Heart left ventricle (tissue), 16 donors: ENCODE results near the gene RYK. TPM values are rescaled to one million over a fixed set of nuclear protein-coding genes. Genes with fewer than 3 reads are reported as not detected.
A peak's percentile ranks its signal among the peaks of the same experiment; 100 is the strongest.

Source experiments
- ATAC-seq, 4 donors: fragments of 200-7000 bp; cut with Tn5 transposase; one replicate each; pipeline ENCODE4 v1.9.1; 2020 to 2022; ENCODE audit warnings: moderate library complexity in 4 of 4, mild to moderate bottlenecking in 3 of 4, moderate number of reproducible peaks in 1 of 4
- DNase-seq, 5 donors: peaks; one replicate each; pipeline ENCODE4 v3.0.0-alpha.2; 2020
- H3K27ac ChIP-seq, 12 donors: fragments of 200-600 bp; sonication (generic) in 4 of 12; one replicate each; pipeline versions ENCODE4 v1.5.0 to v1.8.0; 2016 to 2022; ENCODE audit warnings: mild to moderate bottlenecking in 2 of 12
- H3K27me3 ChIP-seq, 9 donors: fragments of 200-600 bp; sonication (generic) in 2 of 9; one replicate each; pipeline versions ENCODE4 v1.5.1 to v1.8.0; 2016 to 2022; ENCODE audit warnings: mild to moderate bottlenecking in 3 of 9
- H3K36me3 ChIP-seq, 9 donors: fragments of 200-600 bp; sonication (generic) in 2 of 9; one replicate each; pipeline versions ENCODE4 v1.5.0 to v1.8.0; 2018 to 2022; ENCODE audit warnings: mild to moderate bottlenecking in 2 of 9
- H3K4me1 ChIP-seq, 12 donors: fragments of 200-600 bp; sonication (generic) in 4 of 12; one replicate each; pipeline versions ENCODE4 v1.5.0 to v1.8.0; 2016 to 2022; ENCODE audit warnings: mild to moderate bottlenecking in 3 of 12
- H3K4me3 ChIP-seq, 12 donors: fragments of 200-600 bp; sonication (generic) in 4 of 12; one replicate each; pipeline versions ENCODE4 v1.5.0 to v1.8.0; 2017 to 2022; ENCODE audit warnings: mild to moderate bottlenecking in 9 of 12, moderate library complexity in 4 of 12
- H3K9me3 ChIP-seq, 12 donors: fragments of 200-600 bp; sonication (generic) in 4 of 12; one replicate each; pipeline versions ENCODE4 v1.5.0 to v1.8.0; 2016 to 2022; ENCODE audit warnings: mild to moderate bottlenecking in 1 of 12
- POLR2A ChIP-seq, 2 donors: fragments of 450-650 bp; IDR thresholded peaks; one replicate each; pipeline ENCODE4 v1.6.1; 2017; ENCODE audit warnings: antibody characterized with exemption in 2 of 2, mild to moderate bottlenecking in 2 of 2, moderate library complexity in 2 of 2
- WGBS, 4 donors: extraction: QIAGEN DNeasy Blood & Tissue Kit in 2 of 4; methylation state at CpG; one replicate each; pipeline versions ENCODE4 v1.1.5 to v1.1.7; 2013 to 2018; 5-methylcytosine and 5-hydroxymethylcytosine counted together
- intact Hi-C, 10 donors: fragments of 100-400 bp; cut with DNase I; formaldehyde crosslinking; loops; one replicate each; pipeline versions ENCODE4 v1.11.1 to v1.14.2; 2022
- polyA plus RNA-seq, 2 donors: library from polyadenylated mRNA; stranded (reverse); fragments of 200-250 nt; gene quantifications; one replicate each; pipeline ENCODE4 v1.2.3, GENCODE V29; 2013
- total RNA-seq, 9 donors: library from RNA; depleted of rRNA in 2 of 9; stranded (reverse); fragments of >200 nt in 2 of 9; fragmentation: NEBNext Ultra II Directional in 3 of 9; extraction: Animal tissue kit (Norgen Biotek cat#: 25700) in 3 of 9; gene quantifications; one replicate each; pipeline versions ENCODE4 v1.1.0 to v1.2.4, GENCODE V29; 2016 to 2023
- TF ChIP-seq, protein P1 (sequence below), 12 donors: fragments of 200-600 bp; sonication (generic) in 4 of 12; IDR thresholded peaks; one replicate each; pipeline versions ENCODE4 v1.5.0 to v1.8.0; 2018 to 2022; ENCODE audit warnings: antibody characterized with exemption in 12 of 12, mild to moderate bottlenecking in 5 of 12
- donor health status: ischemic (EF 13 %, LVEDD 7.1; RV severe dilation, severe dysfunction).
- donor health status: healthy with polysubstance abuse.
- donor health status: DM: no; HTN: yes; CAD: no.
- donor health status: DM: no; HTN: no; CAD: no.
- donor health status: ischemic (EF 25% LVEDD 6.9; RV normal size, moderate dysfunction).
- donor health status: ischemic (EF 25% LVEDD 5.7; RV mildly dilated, moderate dysfunction).
- donor health status: healthy.
- donor health status: DM: yes; HTN: yes; CAD: no.
- donor health status: ischemic (EF 35%, LVEDD 5.7; RV mildly dilated, moderate dysfunction).
- donor health status: nonischemic (EF 11% LVEDD 7.7; RV severe dilation, severe dysfunction).
- donor health status: DM: yes; HTN: yes; CAD: no.
- donor health status: PGD.
- donor health status: ischemic (EF 29% LVEDD 5.4; RV normal size, mild dysfunction).
- donor health status: nonischemic (EF 23%, LVEDD 6.1; RV moderate dilation, normal function).

The RYK gene
- total and polyA plus RNA-seq, 11 donors: 17.3 to 43.7 (median 37.7) TPM

DNA sequence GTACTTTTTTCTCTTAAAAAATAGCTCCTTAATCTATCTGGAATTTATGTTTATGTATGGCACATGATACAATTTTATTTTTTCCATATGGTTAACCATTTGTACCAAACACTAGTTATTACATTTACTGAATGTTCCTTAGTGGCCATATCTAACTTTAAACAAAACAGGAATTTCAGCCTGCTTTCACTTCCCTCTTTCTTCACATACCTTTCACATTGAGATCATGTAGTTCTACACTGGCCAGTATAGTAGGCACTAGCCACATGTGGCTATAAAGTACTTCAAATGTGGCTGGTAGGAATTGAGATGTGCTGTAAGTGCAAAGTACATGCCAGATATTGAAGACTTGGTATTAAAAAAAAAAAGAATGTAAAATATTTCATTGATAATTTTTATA, 4.7 kb upstream of the RYK start:
- no peak overlapping the region for H3K4me3 ChIP-seq
- no peaks in the 10 kb centered on the region for H3K9me3 ChIP-seq
- H3K27ac ChIP-seq: no peak overlapping the region
- H3K27me3 ChIP-seq: no peaks in the 10 kb centered on the region
- DNase-seq (no peak), ATAC-seq (no peak)
- no peaks in the 10 kb centered on the region for H3K36me3 ChIP-seq
- peaks cover 0 to 26% (median 17%) of the 10 kb centered on the region in 12 donors for H3K4me1 ChIP-seq
- intact Hi-C loops: no loop called here
- TF ChIP-seq, protein P1, sequence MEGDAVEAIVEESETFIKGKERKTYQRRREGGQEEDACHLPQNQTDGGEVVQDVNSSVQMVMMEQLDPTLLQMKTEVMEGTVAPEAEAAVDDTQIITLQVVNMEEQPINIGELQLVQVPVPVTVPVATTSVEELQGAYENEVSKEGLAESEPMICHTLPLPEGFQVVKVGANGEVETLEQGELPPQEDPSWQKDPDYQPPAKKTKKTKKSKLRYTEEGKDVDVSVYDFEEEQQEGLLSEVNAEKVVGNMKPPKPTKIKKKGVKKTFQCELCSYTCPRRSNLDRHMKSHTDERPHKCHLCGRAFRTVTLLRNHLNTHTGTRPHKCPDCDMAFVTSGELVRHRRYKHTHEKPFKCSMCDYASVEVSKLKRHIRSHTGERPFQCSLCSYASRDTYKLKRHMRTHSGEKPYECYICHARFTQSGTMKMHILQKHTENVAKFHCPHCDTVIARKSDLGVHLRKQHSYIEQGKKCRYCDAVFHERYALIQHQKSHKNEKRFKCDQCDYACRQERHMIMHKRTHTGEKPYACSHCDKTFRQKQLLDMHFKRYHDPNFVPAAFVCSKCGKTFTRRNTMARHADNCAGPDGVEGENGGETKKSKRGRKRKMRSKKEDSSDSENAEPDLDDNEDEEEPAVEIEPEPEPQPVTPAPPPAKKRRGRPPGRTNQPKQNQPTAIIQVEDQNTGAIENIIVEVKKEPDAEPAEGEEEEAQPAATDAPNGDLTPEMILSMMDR (IDR thresholded peaks at IDR 0.05): no peak
- TF ChIP-seq POLR2A (IDR thresholded peaks at IDR 0.05): no peak

DNA sequence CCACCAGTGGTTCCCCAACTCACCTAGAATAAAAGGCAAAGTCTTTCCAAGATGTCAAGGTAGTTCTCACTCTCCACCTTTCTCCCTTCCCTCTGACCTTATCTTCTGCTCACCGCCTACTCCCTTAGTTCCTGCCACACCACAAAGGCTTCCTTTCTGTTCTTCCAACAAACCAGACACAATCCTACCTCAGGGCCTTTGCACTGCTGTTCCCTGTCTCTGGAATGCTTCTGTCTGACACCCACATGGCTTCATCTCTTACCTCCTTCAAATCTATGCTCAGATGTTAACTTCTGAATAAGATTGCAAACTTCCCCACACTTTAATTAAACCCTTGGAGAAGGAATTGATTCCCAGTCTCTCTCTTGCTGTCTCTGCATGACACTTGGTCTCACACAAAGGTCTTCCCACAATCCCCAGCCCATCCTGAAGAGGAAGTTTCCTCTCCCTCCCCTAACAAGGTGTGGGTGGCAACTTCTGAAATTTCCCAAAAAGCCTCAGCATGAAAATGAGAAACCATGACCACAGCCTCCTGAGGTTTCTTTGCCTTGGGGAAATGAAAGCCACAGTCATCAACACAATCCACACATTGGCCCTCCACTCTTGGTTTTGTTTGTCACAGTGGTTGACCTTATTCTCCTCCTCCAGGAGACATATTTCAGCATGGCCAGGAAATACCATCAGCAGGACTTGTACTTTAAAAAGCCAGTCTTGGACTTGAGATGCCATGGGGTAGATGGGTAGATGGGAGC, 3.0 kb upstream of the RYK start:
- H3K4me3 ChIP-seq: no peak overlapping the region
- ATAC-seq (no peak), DNase-seq (no peak)
- intact Hi-C loops: loop anchor here in 2 of 10 donors (5.0 kb wide), 2 partner anchors 41 to 44 kb away; no protein-coding TSS in a partner anchor
- H3K9me3 ChIP-seq: no peaks in the 10 kb centered on the region
- no peaks in the 10 kb centered on the region for H3K36me3 ChIP-seq
- no peak for TF ChIP-seq POLR2A (IDR thresholded peaks at IDR 0.05)
- TF ChIP-seq, protein P1 (IDR thresholded peaks at IDR 0.05): no peak
- H3K27ac ChIP-seq: peak overlapping the region in 1 of 12 donors; percentile 97
- 78 to 95% (median 92%) methylated on average over 1 of the region's 1 CpG for WGBS, 4 donors
- peaks cover 0 to 35% (median 30%) of the 10 kb centered on the region in 12 donors for H3K4me1 ChIP-seq
- H3K27me3 ChIP-seq: no peaks in the 10 kb centered on the region

DNA sequence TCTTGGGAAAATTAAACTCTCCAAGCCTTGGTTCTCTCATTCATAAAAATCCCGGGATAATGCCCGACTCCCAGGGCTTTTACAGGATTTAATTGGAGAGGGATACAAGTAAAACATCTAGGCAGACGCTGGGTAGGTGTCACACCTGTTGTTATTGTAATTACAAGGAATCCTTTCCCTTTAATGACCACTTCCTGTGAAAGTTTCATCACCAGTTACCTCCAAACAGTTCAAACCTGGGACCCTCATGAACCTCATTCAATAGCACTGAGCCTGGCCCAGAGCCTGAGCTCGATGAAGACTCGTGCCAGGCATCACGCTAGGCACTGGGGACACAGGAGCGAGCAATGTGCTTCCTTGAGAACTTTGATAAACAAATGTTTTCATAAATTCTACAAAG, 2.1 kb upstream of the RYK start:
- 71 to 78% (median 75%) methylated on average over 7 of the region's 7 CpGs for WGBS, 4 donors
- Histone ChIP-seq H3K4me3 (no peak overlapping the region), H3K27me3 (no peaks in the 10 kb centered on the region), H3K27ac (peak overlapping the region in 11 of 12 donors; percentile 57 to 98 (median 89)), H3K9me3 (no peaks in the 10 kb centered on the region), H3K36me3 (no peaks in the 10 kb centered on the region), H3K4me1 (peaks cover 0 to 42% (median 37%) of the 10 kb centered on the region in 12 donors)
- TF ChIP-seq, protein P1 (IDR thresholded peaks at IDR 0.05): no peak
- TF ChIP-seq POLR2A (IDR thresholded peaks at IDR 0.05): no peak
- ATAC-seq (no peak), DNase-seq (no peak)
- intact Hi-C loops: loop anchor here in 2 of 10 donors (5.0 kb wide), 2 partner anchors 40 to 45 kb away; no protein-coding TSS in a partner anchor

DNA sequence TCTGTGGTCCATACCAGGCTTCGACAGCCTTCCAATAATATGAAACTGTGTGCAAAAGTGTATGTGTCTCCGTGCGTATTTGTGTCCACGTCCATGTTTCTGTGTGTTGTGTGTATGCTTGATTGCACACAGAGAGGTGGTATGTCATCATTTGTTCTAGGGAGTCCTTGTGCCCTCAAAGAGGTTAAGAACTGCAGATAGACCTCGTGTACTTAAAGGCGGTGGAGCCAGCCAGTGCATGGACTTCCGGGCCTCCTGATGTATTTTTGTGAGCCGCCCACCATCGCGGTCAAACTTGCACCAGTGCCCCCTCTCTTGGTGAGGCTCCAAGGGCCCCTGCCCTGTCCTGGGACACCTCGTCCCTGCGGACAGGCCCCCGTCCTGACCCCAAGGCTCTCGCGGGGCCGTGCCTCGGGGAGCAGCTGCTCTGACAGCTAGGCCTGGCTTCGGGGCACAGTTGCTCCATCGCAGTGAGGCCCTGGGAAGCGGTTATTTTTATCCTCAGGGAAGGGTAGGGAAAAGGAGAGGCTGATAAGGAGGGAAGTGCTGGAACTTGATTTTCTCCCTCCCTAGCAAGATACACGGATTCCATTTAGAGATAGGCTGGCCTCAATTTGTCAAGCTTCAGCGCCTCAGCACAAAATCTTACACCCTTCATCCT, 1.2 kb upstream of the RYK start:
- Histone ChIP-seq H3K27ac (peak overlapping the region in 11 of 12 donors; percentile 57 to 98 (median 89)), H3K36me3 (no peaks in the 10 kb centered on the region), H3K4me3 (peak overlapping the region in 3 of 12 donors; percentile 4 to 72 (median 69)), H3K27me3 (no peaks in the 10 kb centered on the region), H3K4me1 (peaks cover 0 to 48% (median 38%) of the 10 kb centered on the region in 12 donors), H3K9me3 (no peaks in the 10 kb centered on the region)
- TF ChIP-seq, protein P1 (IDR thresholded peaks at IDR 0.05): no peak
- TF ChIP-seq POLR2A (IDR thresholded peaks at IDR 0.05): no peak
- 42 to 52% (median 47%) methylated on average over 15 to 22 of the region's 22 CpGs for WGBS, 4 donors
- peak; percentile 54 to 65 (median 62) for ATAC-seq
- intact Hi-C loops: loop anchor here in 2 of 10 donors (5.0 kb wide), 2 partner anchors 40 to 45 kb away; no protein-coding TSS in a partner anchor
- DNase-seq: peak; percentile 33 to 75 (median 60)
